ENCODE measurements around the gene PUSL1.

The PUSL1 gene

DNA sequence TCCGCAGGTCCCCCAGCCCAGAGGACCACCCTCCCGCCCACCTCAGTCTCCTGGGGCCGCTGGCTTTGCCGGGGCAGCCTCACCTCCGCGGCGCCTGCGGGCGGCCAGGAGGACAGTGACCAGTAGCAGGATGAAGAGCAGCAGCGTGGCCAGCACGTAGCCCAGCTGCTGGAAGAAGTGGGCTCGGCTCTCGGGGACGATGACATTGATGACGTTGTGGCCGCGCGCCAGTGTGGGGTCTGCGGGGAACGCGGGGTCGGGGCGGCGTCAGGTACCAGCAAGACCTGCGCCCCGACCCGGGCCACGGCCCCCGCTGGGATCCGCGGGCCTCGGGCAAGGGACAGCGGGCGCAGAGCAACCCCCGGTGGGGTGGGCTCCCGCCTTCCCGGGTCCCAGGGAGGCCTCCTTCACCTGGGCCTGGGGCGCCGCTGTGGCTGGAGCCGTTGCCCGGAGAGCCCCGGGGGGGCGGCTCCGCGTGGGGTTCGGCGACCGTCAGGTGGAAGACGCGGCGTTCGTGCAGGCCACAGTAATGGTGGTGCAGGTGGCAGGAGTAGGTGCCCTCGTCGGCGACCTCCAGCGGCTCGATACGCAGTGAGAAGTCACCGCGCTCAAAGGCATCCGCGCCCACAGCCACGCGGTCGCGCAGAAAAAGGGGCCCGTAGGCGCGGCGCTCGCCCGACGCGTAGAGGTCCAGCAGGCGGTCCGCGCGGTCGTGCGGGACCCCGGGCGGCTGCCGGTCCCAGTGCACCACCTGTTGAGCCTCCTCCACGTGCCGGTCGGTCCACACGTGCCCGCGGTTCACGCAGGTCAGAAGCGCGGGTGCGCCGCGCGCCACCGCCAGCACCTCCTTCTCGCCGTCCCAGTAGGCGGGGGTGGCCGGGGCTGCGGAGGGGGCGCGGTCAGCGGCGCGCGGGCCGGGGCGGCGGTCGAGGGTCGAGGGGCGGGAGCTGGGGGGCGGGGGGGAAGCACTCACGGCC, 46.2 kb downstream of the PUSL1 start:
- DNase-seq = no peak

DNA sequence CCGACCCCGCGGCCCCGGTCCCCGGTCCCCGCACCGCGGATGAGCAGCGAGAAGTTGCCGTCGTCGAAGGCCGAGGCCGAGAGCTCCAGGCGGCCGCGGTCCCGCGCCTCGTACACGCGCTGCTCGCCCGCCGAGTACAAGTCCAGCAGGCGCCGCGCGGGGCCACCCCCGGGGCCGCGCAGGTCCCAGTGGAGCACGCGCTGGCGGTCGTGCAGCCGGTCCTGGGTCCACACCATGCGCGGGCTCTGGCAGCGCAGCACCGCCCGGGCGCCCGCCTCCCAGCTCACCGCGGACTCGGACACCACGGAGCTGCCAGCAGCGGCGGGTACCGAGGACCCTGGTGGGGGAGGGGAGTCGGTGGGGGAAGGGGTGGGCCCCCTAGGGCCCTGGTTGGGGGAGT, 47.0 kb downstream of the PUSL1 start:
- DNase-seq = peak; percentile 31 to 75 (median 58)

DNA sequence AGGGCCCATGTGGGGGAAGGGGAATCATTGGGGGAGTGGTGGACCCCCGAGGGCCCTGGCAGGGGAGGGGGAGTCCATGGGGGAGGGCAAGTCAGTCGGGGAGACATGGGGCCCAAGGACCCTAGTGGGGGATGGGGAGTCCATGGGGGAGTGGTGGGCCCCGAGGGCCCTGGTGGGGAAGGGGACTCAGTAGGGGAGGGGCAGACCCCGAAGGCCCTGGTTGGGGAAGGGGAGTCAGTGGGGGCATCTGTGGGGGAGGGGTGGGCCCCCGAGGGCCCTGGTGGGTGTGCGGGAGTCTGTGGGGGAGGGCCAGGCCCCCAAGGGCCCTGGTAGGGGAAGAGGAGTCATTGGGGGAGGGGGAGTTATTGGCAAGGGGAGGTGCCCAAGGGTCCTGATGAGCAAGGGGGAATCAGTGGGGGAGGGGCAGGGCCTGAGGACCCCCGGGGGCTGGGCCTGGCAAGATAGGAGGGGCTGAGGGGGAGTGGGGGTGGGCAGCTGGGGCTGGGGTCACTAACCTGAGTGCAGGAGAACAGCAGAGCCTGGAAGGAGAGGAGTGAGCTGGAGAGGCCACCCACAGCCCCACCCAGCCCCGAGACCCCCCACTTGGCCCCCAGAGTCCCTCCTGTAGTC, 47.9 kb downstream of the PUSL1 start:
- DNase-seq = no peak

DNA sequence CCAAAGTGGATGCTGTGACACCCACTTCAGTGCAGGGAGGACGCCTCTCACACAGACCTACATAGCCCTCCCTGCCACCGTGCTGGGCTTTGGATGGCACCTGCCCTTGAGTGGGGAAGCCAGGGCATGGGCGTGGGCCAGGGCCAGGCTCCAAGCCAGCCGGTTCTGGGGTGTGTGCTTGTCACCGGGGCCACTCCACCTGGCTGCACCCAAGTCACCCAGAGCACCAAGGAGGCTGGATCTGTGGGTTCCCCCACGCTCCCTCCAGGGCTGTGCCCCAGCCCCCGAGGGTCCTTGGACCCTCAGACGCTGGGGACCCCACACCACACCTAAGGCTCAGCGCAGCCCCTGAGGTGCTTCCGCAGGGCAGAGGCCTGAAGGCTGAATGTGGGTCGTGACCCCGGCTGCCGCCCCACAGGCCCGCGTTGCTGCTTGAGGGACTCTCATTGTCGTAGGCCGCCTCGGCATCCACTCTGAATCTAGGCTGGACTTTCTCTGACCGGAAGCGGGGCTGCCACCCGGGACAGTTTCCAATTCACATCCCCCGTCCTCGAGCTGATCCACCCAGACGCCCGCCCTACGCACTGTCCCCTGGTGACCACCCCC, 48.5 kb downstream of the PUSL1 start:
- DNase-seq = no peak

DNA sequence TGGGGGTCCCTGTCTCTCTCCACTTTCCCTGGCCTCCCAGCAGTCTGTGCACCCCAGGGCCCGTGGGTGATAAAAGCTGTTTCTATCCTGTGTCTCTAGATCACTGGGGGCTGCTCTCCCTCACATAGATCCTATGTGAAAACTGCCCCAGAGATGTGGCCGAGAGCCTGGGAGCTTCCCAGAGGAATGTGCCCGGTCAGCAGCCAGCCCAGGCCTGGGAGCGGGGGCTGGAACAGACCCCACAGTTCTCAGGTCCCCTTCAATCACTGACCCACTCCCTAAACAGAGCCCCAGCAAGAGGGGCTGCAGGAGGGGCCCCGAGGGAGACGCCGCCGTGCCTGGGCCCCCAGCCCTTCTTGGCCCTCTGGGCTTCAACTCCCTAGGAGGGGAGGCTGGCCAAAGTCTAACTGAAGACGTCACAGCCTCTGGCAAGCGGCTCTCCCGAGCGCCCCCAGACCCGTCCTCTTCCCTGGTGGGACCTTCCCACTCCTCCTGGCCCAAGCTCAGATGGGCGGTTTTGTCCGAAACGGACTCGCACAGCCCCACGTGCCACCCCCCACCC, 49.6 kb downstream of the PUSL1 start:
- DNase-seq = no peak

DNA sequence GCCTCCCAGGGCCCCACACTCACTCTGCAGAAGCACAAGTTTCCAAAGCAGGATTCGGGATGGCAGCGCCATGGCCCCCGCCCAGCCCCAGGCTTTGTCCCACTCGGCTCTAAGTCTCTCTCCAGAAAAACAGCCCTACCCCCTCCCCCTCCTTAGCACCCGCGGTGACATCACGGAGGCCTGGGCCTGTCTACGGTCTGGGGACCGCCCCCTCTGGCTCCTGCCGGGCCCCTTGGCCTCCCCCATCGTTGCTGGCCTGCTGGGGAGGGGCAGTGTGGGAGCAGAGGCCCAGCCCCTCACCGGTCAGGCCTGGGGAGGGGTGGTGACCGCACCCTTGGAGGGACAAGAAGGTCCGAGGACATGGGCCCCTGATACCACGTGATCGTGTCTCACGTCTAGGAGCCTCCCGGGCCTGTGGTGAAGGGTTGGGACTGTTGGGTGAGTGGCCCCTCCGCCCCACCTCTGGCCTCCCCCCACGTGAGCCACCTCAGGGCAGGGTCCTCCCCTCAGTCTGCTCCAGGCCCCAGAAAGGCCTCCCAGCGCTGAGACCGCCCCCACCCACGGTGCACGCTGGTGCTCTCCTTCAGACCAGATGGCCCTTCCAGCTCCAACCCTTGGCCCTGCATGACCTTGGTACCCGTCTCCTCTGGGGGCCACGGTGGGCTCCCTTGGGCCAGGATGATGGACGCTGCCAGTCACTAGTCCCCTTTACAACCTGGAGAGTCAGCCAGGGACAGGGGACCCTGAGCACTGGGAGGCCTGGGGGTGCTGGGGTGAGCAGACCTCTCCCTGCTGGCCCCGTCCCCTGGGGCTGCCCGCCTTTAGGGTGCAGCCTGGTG, 50.3 kb downstream of the PUSL1 start, which contains the start of gene MXRA8:
Gene MXRA8 (minus strand): TSS at position 123 of the 839 bp plus-strand sequence. CDS start 51 bp downstream, at position 72.
- DNase-seq = peak in 1 of 4 experiments; percentile 4

DNA sequence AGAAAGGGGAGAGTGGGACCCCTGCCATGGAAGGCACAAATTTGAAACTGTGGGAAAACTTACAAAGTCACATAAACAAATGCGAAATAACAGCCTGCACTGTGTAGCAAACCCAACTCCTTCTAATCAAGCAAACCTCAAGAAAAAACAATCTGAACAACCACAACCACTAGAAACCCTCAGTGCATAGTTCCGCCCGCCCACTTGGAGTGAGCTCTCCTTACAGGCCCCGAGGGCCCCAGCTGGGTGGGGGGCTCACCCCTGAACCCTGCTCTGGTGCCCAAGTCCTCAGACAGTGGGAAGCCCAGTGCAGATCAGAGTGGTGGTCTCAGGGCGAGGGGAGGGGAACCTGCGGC, 50.9 kb downstream of the PUSL1 start:
- DNase-seq = no peak

DNA sequence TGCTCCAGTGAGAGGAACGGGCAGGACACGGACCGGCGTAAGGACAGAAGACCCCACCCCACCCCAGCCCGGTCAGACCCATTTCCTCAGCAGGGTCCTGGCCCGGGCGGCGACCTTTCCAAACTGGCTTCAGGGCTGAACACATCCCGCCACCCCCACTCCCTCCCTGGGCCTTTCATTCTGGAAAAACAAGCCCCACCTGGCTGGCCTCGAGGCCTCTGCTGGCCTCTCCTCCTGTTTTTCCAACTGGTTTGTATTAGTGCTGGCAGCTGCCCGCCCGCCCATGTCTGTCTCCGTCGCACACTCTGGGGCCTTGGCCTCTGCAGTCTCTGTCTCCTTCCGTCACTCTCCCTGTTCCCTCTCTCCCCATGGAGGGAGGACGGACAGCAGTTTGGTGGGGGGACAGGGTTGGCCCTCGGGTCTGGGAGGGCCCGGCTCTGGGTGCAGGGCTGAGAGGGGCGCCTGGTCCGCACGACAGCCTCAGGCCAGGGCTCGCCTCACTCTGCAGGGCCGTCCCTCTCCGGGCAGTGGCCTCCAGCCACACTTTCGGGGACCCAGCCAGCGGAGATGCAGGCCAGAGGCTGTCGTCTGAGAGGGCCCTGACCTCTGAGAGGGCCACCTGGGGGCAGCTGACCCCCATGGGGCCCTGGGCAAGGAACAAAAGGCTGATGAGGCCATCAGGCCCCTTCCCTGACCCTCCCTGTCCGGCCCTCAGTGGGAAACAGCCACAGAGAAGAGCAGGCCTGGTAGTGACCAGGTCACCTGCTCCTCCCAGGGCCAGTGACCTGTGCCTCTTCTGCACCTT, 51.5 kb downstream of the PUSL1 start:
- no peak for DNase-seq

DNA sequence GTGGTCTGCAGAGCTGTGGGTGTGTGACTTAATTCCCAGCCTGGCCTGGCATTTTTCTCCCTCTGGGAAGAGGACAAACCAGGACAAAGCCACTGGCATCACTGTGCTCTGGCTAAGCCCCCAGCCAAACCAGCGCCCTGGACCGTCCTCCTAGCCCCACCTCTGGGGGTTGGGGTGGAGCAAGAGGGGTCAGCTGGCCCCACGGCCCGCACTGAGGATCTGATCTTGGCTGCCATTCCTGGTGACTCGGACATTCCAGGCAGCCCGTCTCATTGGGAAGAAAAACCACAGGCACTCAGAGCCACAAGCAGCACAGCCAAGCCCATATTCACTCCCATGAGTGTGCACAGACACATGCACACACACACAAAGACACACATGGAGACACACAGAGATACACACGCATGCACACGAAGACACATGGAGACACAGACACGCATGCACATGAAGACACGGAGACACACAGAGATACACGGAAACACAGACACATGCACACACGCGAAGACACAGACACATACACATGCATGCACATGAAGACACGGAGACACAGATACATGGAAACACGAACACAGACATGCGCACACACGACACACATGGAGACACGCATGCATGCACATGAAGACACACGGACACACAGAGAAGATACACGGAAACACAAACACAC, 52.2 kb downstream of the PUSL1 start:
- DNase-seq = no peak

Data from suppressor macrophage (primary cell).